HepG2 (cell line): ENCODE results near the gene CELF2. TPM values are rescaled to one million over a fixed set of nuclear protein-coding genes. Genes with fewer than 3 reads are reported as not detected.

ENCODE experiments used
- ATAC-seq: fragments of 200-7000 bp; cut with Tn5 transposase; 3 replicates; pipeline ENCODE4 v1.9.1; 2020; ENCODE audit warnings: mild to moderate bottlenecking, moderate library complexity
- BruUV-seq: library from RNA; stranded (reverse); fragments of 400-500 nt; replicated peaks from 2 replicates; lab custom pipeline; 2021; lab: Mats Ljungman, UMichigan
- CTCF ChIA-PET: fragments of 300-600 bp; formaldehyde crosslinking; extraction: SDS; loops from one replicate; lab custom pipeline; 2021; ENCODE audit warnings: low total read pairs, inconsistent platforms, low intra/inter-chr PET ratio; lab: Yijun Ruan, JAX
- POLR2A ChIA-PET: fragments of 350-600 bp; sonication (Branson Sonifier 250); formaldehyde crosslinking; loops from one replicate; lab custom pipeline; 2020; ENCODE audit warnings: antibody characterized with exemption, inconsistent platforms; lab: Yijun Ruan, JAX
- DNase-seq: peaks from one replicate; pipeline ENCODE4 v3.0.0-alpha.2; 2015; ENCODE audit warnings: low spot score
- FAIRE-seq: peaks from 3 replicates; lab custom pipeline; 2011; peaks lifted over from hg19 to GRCh38; lab: Jason Lieb, UNC
- H2AFZ ChIP-seq: one replicate; pipeline ENCODE4 v1.6.1; 2011; ENCODE audit warnings: low read length, inconsistent platforms
- H3K27ac ChIP-seq: fragments of 300-600 bp; 3 replicates; pipeline ENCODE4 v1.8.0; 2011; ENCODE audit warnings: mixed run types, mild to moderate bottlenecking, mixed read lengths, low read length, inconsistent platforms; ENCODE audit not compliant: insufficient read depth; ENCODE audit errors: extremely low read length
- H3K27me3 ChIP-seq, 2 experiments: fragments of 200-600 bp in 1 of 2; 2 replicates in 1 of 2; 3 replicates in 1 of 2; pipeline versions ENCODE4 v1.6.0 to v1.8.0; 2011; ENCODE audit warnings: low read length in 2 of 2, mild to moderate bottlenecking in 2 of 2, moderate library complexity in 2 of 2, inconsistent platforms in 1 of 2; ENCODE audit not compliant: insufficient read depth in 2 of 2, control insufficient read depth in 1 of 2
- H3K36me3 ChIP-seq, 2 experiments: fragments of 200-600 bp in 1 of 2; replicated peaks in 1 of 2; 2 replicates in 1 of 2; 3 replicates in 1 of 2; pipeline versions ENCODE4 v1.5.1 to v1.8.0; 2011; ENCODE audit warnings: low read length in 2 of 2, inconsistent platforms in 1 of 2; ENCODE audit not compliant: insufficient read depth in 2 of 2, control insufficient read depth in 1 of 2
- H3K4me1 ChIP-seq: 2 replicates; pipeline ENCODE4 v1.5.1; 2012; ENCODE audit warnings: low read length, inconsistent platforms; ENCODE audit not compliant: insufficient read depth
- H3K4me2 ChIP-seq: 2 replicates; pipeline ENCODE4 v1.6.0; 2011; ENCODE audit warnings: low read depth, low read length, inconsistent platforms
- H3K4me3 ChIP-seq, 3 experiments: fragments of 200-600 bp in 1 of 3; sonication (generic), shearing (Covaris generic) in 1 of 3; replicated peaks in 1 of 3; 2 replicates each; pipeline ENCODE4 v1.5.1; 2011 to 2016; ENCODE audit warnings: low read length in 3 of 3, inconsistent platforms in 2 of 3, low read depth in 2 of 3, mild to moderate bottlenecking in 2 of 3, control low read depth in 1 of 3, mixed read lengths in 1 of 3; ENCODE audit not compliant: insufficient read depth in 1 of 3
- H3K79me2 ChIP-seq: one replicate; pipeline ENCODE4 v1.6.1; 2011; ENCODE audit warnings: low read length, inconsistent platforms; ENCODE audit not compliant: insufficient read depth
- H3K9ac ChIP-seq: 2 replicates; pipeline ENCODE4 v1.6.0; 2011; ENCODE audit warnings: mild to moderate bottlenecking, low read depth, low read length, inconsistent platforms; ENCODE audit not compliant: insufficient read depth
- H3K9me3 ChIP-seq: 2 replicates; pipeline ENCODE4 v1.5.1; 2012; ENCODE audit warnings: mild to moderate bottlenecking, low read length
- H4K20me1 ChIP-seq: 2 replicates; pipeline ENCODE4 v1.6.0; 2011; ENCODE audit warnings: inconsistent platforms, mild to moderate bottlenecking, low read length, moderate library complexity; ENCODE audit not compliant: insufficient read depth
- CREB1 ChIP-seq, 2 experiments: fragments of 450-650 bp in 1 of 2; IDR thresholded peaks; 2 replicates each; pipeline ENCODE4 v1.6.1; 2016 to 2017; ENCODE audit warnings: control low read depth in 1 of 2, mild to moderate bottlenecking in 1 of 2, missing compliant biosample characterization in 1 of 2, missing genetic modification characterization in 1 of 2
- CTCF ChIP-seq: sonication (generic); formaldehyde crosslinking; IDR thresholded peaks from 2 replicates; pipeline ENCODE4 v1.5.0; 2020; ENCODE audit warnings: mild to moderate bottlenecking, missing genetic modification reagents, moderate library complexity
- ELF1 ChIP-seq: sonication (generic); formaldehyde crosslinking; IDR thresholded peaks from 2 replicates; pipeline ENCODE4 v1.4.0; 2020; ENCODE audit warnings: missing genetic modification reagents
- HNF1A ChIP-seq, 2 experiments: sonication (generic) in 1 of 2; formaldehyde crosslinking in 1 of 2; IDR thresholded peaks; 2 replicates each; pipeline versions ENCODE4 v1.4.0 to v1.6.1; 2016 to 2020; ENCODE audit warnings: borderline replicate concordance in 1 of 2, low read depth in 1 of 2, mild to moderate bottlenecking in 1 of 2, missing genetic modification reagents in 1 of 2
- HNRNPLL ChIP-seq: fragments of 200-400 bp; formaldehyde crosslinking; IDR thresholded peaks from 2 replicates; pipeline ENCODE4 v1.6.1; 2017; ENCODE audit warnings: mild to moderate bottlenecking, low read depth, low read length; ENCODE audit not compliant: poor library complexity, severe bottlenecking
- MBD4 ChIP-seq: IDR thresholded peaks from 2 replicates; pipeline ENCODE4 v1.6.1; 2012; ENCODE audit warnings: low read length, inconsistent platforms, borderline replicate concordance
- MIXL1 ChIP-seq: IDR thresholded peaks from 2 replicates; pipeline ENCODE4 v1.6.1; 2016
- RCOR2 ChIP-seq: IDR thresholded peaks from 2 replicates; pipeline ENCODE4 v1.6.1; 2016; ENCODE audit warnings: missing biosample characterization, missing genetic modification reagents
- SCMH1 ChIP-seq: sonication (generic); formaldehyde crosslinking; IDR thresholded peaks from 2 replicates; pipeline ENCODE4 v1.9.0; 2021; ENCODE audit warnings: missing genetic modification reagents, mild to moderate bottlenecking, borderline replicate concordance
- SRSF9 ChIP-seq: fragments of 200-400 bp; formaldehyde crosslinking; IDR thresholded peaks from 2 replicates; pipeline ENCODE4 v1.6.1; 2018; ENCODE audit warnings: borderline replicate concordance, mild to moderate bottlenecking, low read depth, low read length; ENCODE audit not compliant: insufficient read depth, poor library complexity, severe bottlenecking
- THAP11 ChIP-seq: IDR thresholded peaks from 2 replicates; pipeline ENCODE4 v1.6.1; 2016; ENCODE audit warnings: missing biosample characterization, missing genetic modification reagents
- THAP7 ChIP-seq: sonication (generic); formaldehyde crosslinking; IDR thresholded peaks from 2 replicates; pipeline ENCODE4 v1.8.1; 2023; ENCODE audit warnings: mild to moderate bottlenecking, missing genetic modification reagents
- ZBTB26 ChIP-seq: IDR thresholded peaks from 2 replicates; pipeline ENCODE4 v1.6.1; 2016; ENCODE audit warnings: missing compliant biosample characterization, missing genetic modification reagents, borderline replicate concordance
- ZNF616 ChIP-seq: sonication (generic); formaldehyde crosslinking; IDR thresholded peaks from 2 replicates; pipeline ENCODE4 v1.5.0; 2020; ENCODE audit warnings: low read depth, mild to moderate bottlenecking, missing genetic modification reagents
- ZNF674 ChIP-seq: sonication (generic); formaldehyde crosslinking; IDR thresholded peaks from 2 replicates; pipeline ENCODE4 v1.5.0; 2020; ENCODE audit warnings: low read depth, mild to moderate bottlenecking, missing genetic modification reagents
- ZNF678 ChIP-seq: sonication (generic); formaldehyde crosslinking; IDR thresholded peaks from 2 replicates; pipeline ENCODE4 v1.4.0; 2020; ENCODE audit warnings: mild to moderate bottlenecking, missing genetic modification reagents
- WGBS: methylation state at CpG from one replicate; pipeline ENCODE4 v1.1.6; 2017; ENCODE audit warnings: low lambda C conversion rate; 5-methylcytosine and 5-hydroxymethylcytosine counted together
- in situ Hi-C: cut with HindIII; loops from 2 replicates; pipeline ENCODE4 v1.10.0; 2017; ENCODE audit warnings: low pct_unique_long_range_greater_than_20kb; ENCODE audit not compliant: extremely low pct_ligation_motif_present
- intact Hi-C: fragments of 100-400 bp; cut with micrococcal nuclease; formaldehyde crosslinking; loops from one replicate; pipeline ENCODE4 v1.10.0; 2022; ENCODE audit not compliant: unreplicated experiment
- polyA plus RNA-seq, 8 experiments: library from polyadenylated mRNA; depleted of rRNA in 3 of 8; stranded (reverse) in 7 of 8; unstranded in 1 of 8; fragments of >200 nt; fragmentation: Illumina TruSeq in 4 of 8; extraction: Trizol in 4 of 8; gene quantifications; 2 replicates each; pipeline versions ENCODE4 v1.2.1 to v1.2.3, GENCODE V29; 2011 to 2016; ENCODE audit warnings: low read depth in 4 of 8, missing spikeins in 1 of 8, mixed read lengths in 1 of 8; ENCODE audit not compliant: insufficient read depth in 1 of 8
- total RNA-seq, 5 experiments: library from RNA; depleted of rRNA; stranded (reverse); fragments of >200 nt; fragmentation: Illumina TruSeq; extraction: Trizol; gene quantifications; 2 replicates each; pipeline ENCODE4 v1.2.3, GENCODE V29; 2016; ENCODE audit warnings: low read depth in 1 of 5

Gene CELF2
- total and polyA plus RNA-seq, 2 of the 13 experiments (the other 11 are each of a cell fraction or from before 2014, with no cell fraction given) = not detected

GRCh38 chr10:11116361-11116760 lies 98.7 kb downstream of the CELF2 start:
- no peaks in the 10 kb centered on the region for H3K9me3 ChIP-seq
- peaks cover 0 to 4% of the 10 kb centered on the region in 2 experiments; a peak in 1 of 5 replicates for H3K27me3 ChIP-seq
- no peak for DNase-seq
- no peak overlapping the region for H3K27ac ChIP-seq
- POLR2A ChIA-PET = no interaction called here
- no peaks in the 10 kb centered on the region for H3K4me1 ChIP-seq
- intact Hi-C loops = no loop called here
- H3K79me2 ChIP-seq = no peaks in the 10 kb centered on the region
- H4K20me1 ChIP-seq = no peaks in the 10 kb centered on the region
- FAIRE-seq = no peak
- H3K4me2 ChIP-seq = no peak overlapping the region
- no peak overlapping the region for H3K9ac ChIP-seq
- no peak for ATAC-seq
- in situ Hi-C loops = no loop called here
- CTCF ChIA-PET = no interaction called here
- no peaks in the 10 kb centered on the region for H3K36me3 ChIP-seq
- BruUV-seq = no TSS peak
- no peak overlapping the region for H3K4me3 ChIP-seq
- WGBS = 7% methylated on average over 3 of the region's 4 CpGs
- H2AFZ ChIP-seq = no peak overlapping the region
- TF ChIP-seq RCOR2 (CRISPR knock-in tag) (no peak), ZNF616 (CRISPR knock-in tag) (no peak), ZNF678 (CRISPR knock-in tag) (no peak), CTCF (CRISPR knock-in tag) (no peak), ZBTB26 (no peak), MIXL1 (CRISPR knock-in tag) (no peak), HNRNPLL (no peak), SRSF9 (no peak), THAP11 (CRISPR knock-in tag) (no peak), SCMH1 (no peak), THAP7 (CRISPR knock-in tag) (no peak), ZNF674 (CRISPR knock-in tag) (no peak), MBD4 (no peak), ELF1 (CRISPR knock-in tag) (no peak), CREB1 (IDR thresholded peaks at IDR 0.05) (no peak), CREB1 (CRISPR knock-in tag; IDR thresholded peaks at IDR 0.05) (no peak), HNF1A (IDR thresholded peaks at IDR 0.05; ENCODE audit: low read depth) (no peak), HNF1A (CRISPR knock-in tag; IDR thresholded peaks at IDR 0.05; ENCODE audit: borderline replicate concordance) (no peak)
